MCF 10A (cell line): ENCODE data around the gene PTPRN2. TPM values are rescaled to one million over a fixed set of nuclear protein-coding genes. Genes with fewer than 3 reads are reported as not detected.

Experiments
- BruUV-seq: library from RNA; stranded (reverse); fragments of 400-500 nt; replicated peaks from 2 replicates; lab custom pipeline; 2021; lab: Mats Ljungman, UMichigan
- CTCF ChIA-PET: fragments of 300-600 bp; sonication (Branson Sonifier 250); formaldehyde crosslinking; extraction: SDS; loops from one replicate; lab custom pipeline; 2021; ENCODE audit warnings: antibody characterized with exemption, inconsistent platforms; lab: Yijun Ruan, JAX
- POLR2A ChIA-PET: fragments of 300-600, 350-650 bp; sonication (Branson Sonifier 250); formaldehyde crosslinking; extraction: SDS; loops from one replicate; lab custom pipeline; 2020; ENCODE audit warnings: antibody characterized with exemption, inconsistent platforms; lab: Yijun Ruan, JAX
- DNase-seq: peaks from one replicate; pipeline ENCODE4 v3.0.0-alpha.2; 2018; ENCODE audit not compliant: unreplicated experiment
- H3K27ac Mint-ChIP-seq: one replicate; pipeline ENCODE4 v1.8.0; 2022; ENCODE audit warnings: mild to moderate bottlenecking, low read depth, mixed read lengths; ENCODE audit not compliant: unreplicated experiment
- H3K27me3 Mint-ChIP-seq: one replicate; pipeline ENCODE4 v1.8.0; 2022; ENCODE audit warnings: mixed read lengths; ENCODE audit not compliant: insufficient read depth, unreplicated experiment
- H3K36me3 Mint-ChIP-seq: one replicate; pipeline ENCODE4 v1.8.0; 2022; ENCODE audit warnings: mild to moderate bottlenecking, moderate library complexity, mixed read lengths; ENCODE audit not compliant: insufficient read depth, unreplicated experiment
- H3K4me1 Mint-ChIP-seq: one replicate; pipeline ENCODE4 v1.8.0; 2022; ENCODE audit warnings: mixed read lengths; ENCODE audit not compliant: insufficient read depth, unreplicated experiment
- H3K4me3 Mint-ChIP-seq: one replicate; pipeline ENCODE4 v1.8.0; 2022; ENCODE audit warnings: mild to moderate bottlenecking, moderate library complexity, mixed read lengths; ENCODE audit not compliant: unreplicated experiment
- H3K9me3 Mint-ChIP-seq: one replicate; pipeline ENCODE4 v1.8.0; 2022; ENCODE audit warnings: mixed read lengths; ENCODE audit not compliant: unreplicated experiment
- CTCF ChIP-seq: fragments of 200-600 bp; IDR thresholded peaks from one replicate; pipeline ENCODE4 v1.8.0; 2022; ENCODE audit warnings: antibody characterized with exemption, mild to moderate bottlenecking; ENCODE audit not compliant: unreplicated experiment
- intact Hi-C: fragments of 100-400 bp; cut with micrococcal nuclease; formaldehyde crosslinking; loops from 2 replicates; pipeline ENCODE4 v1.14.1; 2022
- total RNA-seq: library from RNA; stranded (reverse); gene quantifications from 2 replicates; pipeline ENCODE4 v1.2.3, GENCODE V29; 2022

The PTPRN2 gene
- total RNA-seq, 1 experiment from 2014 or later, result 4.5 TPM

DNA sequence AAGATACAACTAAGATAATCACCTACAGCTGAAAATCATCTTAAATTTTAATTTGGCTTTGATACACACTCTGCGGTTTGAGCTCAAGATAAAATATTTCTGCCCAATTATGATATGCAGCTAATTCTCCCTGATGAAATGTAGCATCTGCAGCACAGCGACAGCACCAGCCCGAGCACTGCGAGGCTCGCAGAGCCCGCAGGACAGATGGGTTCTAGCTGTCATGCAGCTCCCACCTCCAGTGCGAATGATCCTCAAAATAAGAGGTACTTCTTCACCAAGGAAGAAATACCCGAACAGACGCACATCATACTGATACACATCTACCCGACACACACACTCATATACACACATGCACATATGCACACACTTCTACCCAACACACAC is 457.6 kb downstream of the PTPRN2 start:
- intact Hi-C loops, result no loop called here
- Mint-ChIP-seq H3K9me3 (peaks cover 7% of the 10 kb centered on the region), H3K4me1 (no peaks in the 10 kb centered on the region), H3K27me3 (no peaks in the 10 kb centered on the region), H3K4me3 (no peak overlapping the region), H3K27ac (no peak overlapping the region), H3K36me3 (no peaks in the 10 kb centered on the region)
- ChIA-PET CTCF (no interaction called here), POLR2A (no interaction called here)
- DNase-seq, result no peak
- TF ChIP-seq CTCF, result no peak
- BruUV-seq, result no TSS peak

- Mint-ChIP-seq H3K27ac (no peak overlapping the region), H3K36me3 (no peaks in the 10 kb centered on the region), H3K27me3 (no peaks in the 10 kb centered on the region), H3K4me3 (no peak overlapping the region), H3K9me3 (peaks cover 7% of the 10 kb centered on the region), H3K4me1 (no peaks in the 10 kb centered on the region)
- DNase-seq, result no peak
- ChIA-PET POLR2A (no interaction called here), CTCF (no interaction called here)
- intact Hi-C loops, result no loop called here
- BruUV-seq, result no TSS peak
- no peak for TF ChIP-seq CTCF
Measured at GRCh38 chr7:158129037-158130022, 458.3 kb downstream of the PTPRN2 start.

GRCh38 chr7:158128572-158128971 is 459.1 kb downstream of the PTPRN2 start:
- Mint-ChIP-seq H3K4me1 (no peaks in the 10 kb centered on the region), H3K27me3 (no peaks in the 10 kb centered on the region), H3K36me3 (no peaks in the 10 kb centered on the region), H3K9me3 (peaks cover 9% of the 10 kb centered on the region), H3K4me3 (no peak overlapping the region), H3K27ac (no peak overlapping the region)
- TF ChIP-seq CTCF, result no peak
- no peak for DNase-seq
- intact Hi-C loops, result no loop called here
- ChIA-PET CTCF (no interaction called here), POLR2A (no interaction called here)
- no TSS peak for BruUV-seq

DNA sequence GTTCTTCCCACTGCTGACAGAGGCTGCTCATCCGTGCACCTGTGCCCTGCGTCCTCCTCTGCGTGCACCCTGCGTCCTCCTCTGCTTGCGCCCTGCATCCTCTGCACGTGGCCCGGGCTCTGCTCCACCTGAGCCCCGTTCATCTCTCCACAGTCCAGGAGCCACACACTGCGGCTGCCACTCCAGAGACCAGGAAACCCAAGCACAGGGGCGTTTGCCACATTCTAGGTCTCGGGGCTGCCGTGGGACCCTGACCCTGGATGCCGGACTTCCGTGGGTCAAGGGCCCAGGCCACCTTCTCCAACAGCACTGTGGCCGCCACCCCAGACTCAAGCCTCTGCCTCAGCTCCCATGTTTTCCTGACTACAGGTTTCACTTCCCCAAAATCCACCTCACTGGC is 460.4 kb downstream of the PTPRN2 start:
- CTCF ChIA-PET, result no interaction called here
- intact Hi-C loops, result no loop called here
- peaks cover 12% of the 10 kb centered on the region for H3K9me3 Mint-ChIP-seq
- TF ChIP-seq CTCF, result no peak
- DNase-seq, result no peak
- H3K27me3 Mint-ChIP-seq, result no peaks in the 10 kb centered on the region
- no peak overlapping the region for H3K27ac Mint-ChIP-seq
- no peaks in the 10 kb centered on the region for H3K4me1 Mint-ChIP-seq
- H3K36me3 Mint-ChIP-seq, result no peaks in the 10 kb centered on the region
- POLR2A ChIA-PET, result no interaction called here
- BruUV-seq, result no TSS peak
- H3K4me3 Mint-ChIP-seq, result no peak overlapping the region
